GM18519 (cell line): Measurements from ENCODE around the gene PTGR1.
"Not testable (repeated sequence)": the region's sequence is repeated elsewhere in the genome, so short reads cannot be mapped to it uniquely, and the experiment has no call there.

Source experiments
- ATAC-seq: cut with Tn5 transposase; IDR thresholded peaks from one replicate; pipeline ENCODE4 v1.9.1; 2021; ENCODE audit warnings: mild to moderate bottlenecking, moderate library complexity; ENCODE audit not compliant: unreplicated experiment, low FRiP score

The PTGR1 gene

GRCh38 chr9:111599092-111599954 lies at the start of gene PTGR1:
Gene PTGR1, minus strand, starts transcription at chr9:111599647. Its CDS starts 2,225 bp downstream, at chr9:111597422.
- no peak for ATAC-seq

- ATAC-seq, result no peak
Measured at GRCh38 chr9:111649016-111649415, 49.6 kb upstream of the PTGR1 start.

GRCh38 chr9:111648066-111648465 lies 48.6 kb upstream of the PTGR1 start:
- no peak for ATAC-seq

DNA sequence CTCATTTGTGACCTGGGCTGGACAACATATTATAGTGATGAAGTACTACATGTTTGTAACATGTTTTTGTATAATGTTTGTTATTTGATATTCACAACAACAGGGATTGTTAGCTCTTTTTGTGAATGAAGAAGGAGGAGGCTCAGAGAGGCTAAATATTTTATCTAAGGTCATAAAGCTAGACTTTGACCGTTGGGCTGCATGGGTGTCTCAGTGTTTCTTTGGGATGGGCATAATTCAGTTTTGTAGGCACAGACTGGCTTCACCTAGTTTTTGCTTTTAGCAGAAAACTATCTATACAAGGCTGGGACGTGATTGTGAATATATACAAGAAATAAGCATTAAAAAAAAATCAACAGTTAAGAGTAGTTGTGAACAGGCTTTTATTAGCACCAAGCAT lies 47.0 kb upstream of the PTGR1 start:
- no peak for ATAC-seq

DNA sequence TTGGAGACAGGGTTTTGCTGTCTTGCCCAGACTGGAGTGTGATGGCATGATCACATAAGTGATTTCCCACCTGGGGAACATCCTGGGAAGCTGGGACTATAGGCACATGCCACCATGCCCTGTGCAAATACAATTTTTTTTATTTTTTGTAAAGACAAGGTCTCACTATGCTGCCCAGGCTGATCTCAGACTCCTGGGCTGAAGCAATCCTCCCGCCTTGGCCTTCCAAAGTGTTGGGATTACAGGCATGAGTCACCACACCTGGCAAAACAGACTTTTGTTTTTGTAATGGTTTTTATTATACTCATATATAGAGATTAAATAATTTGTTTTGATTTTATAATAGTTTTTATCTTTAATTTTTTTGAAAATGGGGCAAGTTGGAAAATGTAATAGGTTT lies 46.4 kb upstream of the PTGR1 start:
- no peak for ATAC-seq

DNA sequence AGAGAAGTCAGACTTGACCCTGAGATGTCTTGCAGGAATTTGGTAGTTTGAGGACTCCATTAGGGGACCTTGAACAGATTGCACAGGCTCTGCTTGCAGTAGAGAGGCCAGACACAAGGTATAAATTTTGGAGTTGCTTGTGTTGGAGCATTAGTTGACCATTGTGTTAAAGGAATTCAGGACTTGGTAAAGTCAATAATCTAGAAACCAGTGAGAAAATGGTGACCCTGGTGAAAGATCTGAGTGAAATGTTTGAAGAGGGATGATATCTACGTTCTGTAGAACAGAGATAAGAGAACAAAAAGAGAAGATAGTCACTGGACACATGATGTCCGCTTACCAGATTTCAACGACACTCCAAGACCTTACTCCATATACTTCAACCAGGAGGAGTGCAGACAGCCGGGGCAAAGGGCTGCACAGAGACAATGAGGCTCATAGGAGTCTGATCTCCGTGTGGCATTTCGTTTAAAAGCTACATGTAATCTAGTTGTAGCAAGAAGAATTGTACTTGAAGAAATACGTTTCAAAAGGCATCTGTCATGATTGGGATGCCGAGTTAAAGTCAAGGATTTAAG lies 44.8 kb upstream of the PTGR1 start:
- ATAC-seq, result no peak

DNA sequence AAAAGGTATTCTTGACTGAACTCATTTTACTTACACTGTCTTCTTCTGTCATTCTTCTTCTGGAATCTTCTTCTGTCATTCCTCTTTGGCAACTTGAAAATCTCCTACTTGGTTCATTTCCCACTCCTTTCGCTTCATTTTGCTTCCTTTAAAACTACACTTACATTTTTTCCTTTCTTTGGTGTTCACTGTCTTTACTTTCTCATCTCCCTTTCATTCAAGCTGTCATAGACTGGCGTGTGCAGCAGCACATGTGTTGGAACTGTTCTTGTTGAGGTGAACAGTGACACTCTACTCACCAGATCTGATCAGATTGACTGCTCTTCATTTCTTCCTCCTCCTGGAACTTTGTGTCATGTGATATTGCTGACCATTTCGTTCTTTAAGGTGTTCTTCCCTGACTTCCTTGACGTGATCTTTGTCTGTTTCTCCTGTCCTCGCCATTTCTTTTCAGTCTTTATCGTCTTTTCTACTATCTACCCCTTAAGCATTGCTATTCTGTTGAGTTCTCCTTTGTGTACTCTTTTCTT lies 38.0 kb upstream of the PTGR1 start:
- ATAC-seq, result no peak

DNA sequence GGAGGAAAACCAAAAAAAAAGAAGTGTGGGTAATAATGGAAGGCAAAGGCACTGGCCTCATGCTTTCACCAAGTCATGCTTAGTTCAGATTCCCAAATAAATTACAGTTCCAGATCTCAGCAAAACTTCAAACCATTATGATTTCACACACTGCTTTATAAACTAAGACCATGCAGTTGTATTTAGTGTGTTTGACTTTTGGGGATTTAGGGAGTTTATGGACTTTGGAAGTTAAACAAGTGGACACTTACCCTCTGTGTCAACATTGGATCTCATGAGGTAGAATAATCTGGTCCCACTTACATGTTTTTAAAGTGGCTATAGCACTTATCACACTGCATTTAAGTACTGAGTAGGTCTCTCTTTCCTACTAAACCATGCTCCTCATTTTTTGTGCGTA lies 35.4 kb upstream of the PTGR1 start:
- ATAC-seq, result no peak

- no peak for ATAC-seq
Measured at GRCh38 chr9:111633389-111633736, 33.9 kb upstream of the PTGR1 start.

- ATAC-seq, result no peak
Measured at GRCh38 chr9:111632695-111633388, 33.4 kb upstream of the PTGR1 start.

DNA sequence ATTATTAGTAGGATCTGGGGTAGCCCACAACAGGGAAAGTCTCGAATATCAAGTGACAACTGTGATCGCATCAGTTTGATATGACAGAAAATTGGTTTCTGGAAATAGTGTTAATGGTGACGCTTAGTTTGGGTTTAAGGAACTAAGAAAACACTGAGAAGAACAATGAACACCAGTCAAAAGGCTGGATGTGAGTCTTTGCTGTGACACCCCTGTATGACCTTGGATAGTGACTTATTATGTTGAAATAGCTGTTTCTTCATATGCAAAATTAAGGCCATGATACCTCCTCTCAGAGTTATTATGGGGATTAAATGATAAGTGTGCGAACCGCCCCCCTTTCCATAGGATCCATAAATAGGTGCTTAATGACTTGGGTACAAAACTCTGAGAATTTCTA lies 32.6 kb upstream of the PTGR1 start:
- ATAC-seq, result no peak

DNA sequence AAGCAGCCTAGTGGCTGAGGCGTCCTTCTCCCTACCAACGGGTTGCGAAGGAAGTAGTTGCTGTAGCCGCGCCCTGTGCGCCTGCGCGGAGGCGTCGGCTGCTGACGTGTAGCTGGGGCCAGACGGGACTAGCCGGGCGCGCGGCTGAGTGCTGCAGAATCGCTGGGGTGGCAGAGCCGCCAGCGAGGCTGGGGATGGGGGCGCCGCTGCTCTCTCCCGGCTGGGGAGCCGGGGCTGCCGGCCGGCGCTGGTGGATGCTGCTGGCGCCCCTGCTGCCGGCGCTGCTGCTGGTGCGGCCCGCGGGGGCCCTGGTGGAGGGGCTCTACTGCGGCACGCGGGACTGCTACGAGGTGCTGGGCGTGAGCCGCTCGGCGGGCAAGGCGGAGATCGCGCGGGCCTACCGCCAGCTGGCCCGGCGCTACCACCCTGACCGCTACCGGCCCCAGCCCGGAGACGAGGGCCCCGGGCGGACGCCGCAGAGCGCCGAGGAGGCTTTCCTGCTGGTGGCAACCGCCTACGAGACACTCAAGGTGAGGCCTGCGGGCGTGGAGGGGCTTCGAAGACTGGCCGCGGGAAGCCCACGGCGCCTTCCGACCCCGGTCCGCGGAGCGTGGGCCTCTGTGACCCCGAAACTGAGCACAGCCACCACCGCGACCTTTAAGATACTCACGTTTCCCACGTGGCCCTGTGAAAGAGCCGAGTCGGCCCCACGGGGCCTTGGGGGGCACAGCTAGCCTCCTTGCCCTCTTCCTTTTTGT lies 31.9 kb upstream of the PTGR1 start, which contains the start of gene DNAJC25:
Gene DNAJC25 (plus strand): TSS at position 121 of the 758 bp plus-strand sequence. CDS start 74 bp downstream, at position 195.
- peak; percentile 95 for ATAC-seq

GRCh38 chr9:111630964-111631213 lies 31.4 kb upstream of the PTGR1 start:
- ATAC-seq, result no peak

GRCh38 chr9:111630182-111630963 lies 30.9 kb upstream of the PTGR1 start:
- ATAC-seq, result peak; percentile 12

- no peak for ATAC-seq
Measured at GRCh38 chr9:111628411-111628810, 29.0 kb upstream of the PTGR1 start.

- no peak for ATAC-seq
Measured at GRCh38 chr9:111627260-111627963, 28.0 kb upstream of the PTGR1 start.

DNA sequence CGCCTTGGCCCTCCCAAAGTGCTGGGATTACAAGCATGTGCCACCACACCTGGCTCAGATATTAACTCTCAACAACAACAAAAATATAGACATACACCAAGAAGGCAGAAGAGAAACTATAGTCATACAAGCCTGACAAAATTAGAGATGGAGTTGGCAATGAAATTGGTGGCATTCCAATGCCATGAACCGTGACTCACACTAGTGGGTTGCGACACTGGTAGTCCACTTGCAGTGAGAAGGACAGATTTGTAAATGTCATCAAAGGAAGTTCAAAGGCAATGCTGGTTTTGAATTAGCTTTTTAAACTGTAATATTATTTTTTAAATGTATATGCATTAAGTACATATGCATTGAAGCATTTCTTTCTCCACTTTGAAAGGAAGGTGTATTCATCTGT lies 23.2 kb upstream of the PTGR1 start:
- ATAC-seq, result no peak

DNA sequence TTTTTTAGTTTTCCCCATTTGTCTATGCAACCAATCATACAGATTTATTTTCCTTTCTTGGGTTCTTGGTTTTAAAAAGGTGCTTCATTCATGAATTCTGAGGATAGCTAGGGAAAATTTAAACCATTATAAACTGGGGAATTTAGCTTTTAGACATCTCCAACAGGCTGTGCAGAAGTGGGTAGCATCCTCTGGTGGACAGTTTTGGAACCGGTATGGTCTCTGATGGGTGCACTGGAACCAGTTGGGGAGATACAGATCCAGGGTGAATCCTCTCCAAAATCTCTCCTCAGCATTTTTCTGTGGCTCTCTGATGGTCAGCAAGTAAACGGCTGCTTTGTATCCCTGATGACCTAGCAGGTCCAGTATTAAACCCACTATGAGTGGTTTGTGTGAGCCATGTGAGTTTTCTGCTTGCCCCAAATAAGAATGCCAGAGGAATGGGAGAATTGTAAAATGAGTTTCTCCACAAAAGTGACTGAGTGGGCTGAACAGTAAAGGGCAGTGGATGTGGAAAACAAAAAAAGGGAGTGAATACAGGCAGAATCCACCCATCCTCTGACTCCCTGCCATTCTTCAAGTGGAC lies 22.5 kb upstream of the PTGR1 start:
- no peak for ATAC-seq

DNA sequence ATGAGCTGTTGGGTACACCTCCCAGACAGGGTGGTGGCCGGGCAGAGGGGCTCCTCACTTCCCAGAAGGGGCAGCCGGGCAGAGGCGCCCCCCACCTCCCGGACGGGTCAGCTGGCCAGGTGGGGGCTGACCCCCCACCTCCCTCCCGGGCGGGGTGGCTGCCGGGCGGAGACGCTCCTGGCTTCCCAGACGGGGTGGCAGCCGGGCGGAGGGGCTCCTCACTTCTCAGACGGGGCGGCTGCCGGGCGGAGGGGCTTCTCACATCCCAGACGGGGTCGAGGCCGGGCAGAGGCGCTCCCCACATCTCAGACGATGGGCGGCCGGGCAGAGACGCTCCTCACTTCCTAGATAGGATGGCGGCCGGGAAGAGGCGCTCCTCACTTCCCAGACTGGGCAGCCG lies 17.9 kb upstream of the PTGR1 start:
- ATAC-seq, result not testable (repeated sequence)
